ENCODE results near the gene TCERG1L.

TCERG1L gene

DNA sequence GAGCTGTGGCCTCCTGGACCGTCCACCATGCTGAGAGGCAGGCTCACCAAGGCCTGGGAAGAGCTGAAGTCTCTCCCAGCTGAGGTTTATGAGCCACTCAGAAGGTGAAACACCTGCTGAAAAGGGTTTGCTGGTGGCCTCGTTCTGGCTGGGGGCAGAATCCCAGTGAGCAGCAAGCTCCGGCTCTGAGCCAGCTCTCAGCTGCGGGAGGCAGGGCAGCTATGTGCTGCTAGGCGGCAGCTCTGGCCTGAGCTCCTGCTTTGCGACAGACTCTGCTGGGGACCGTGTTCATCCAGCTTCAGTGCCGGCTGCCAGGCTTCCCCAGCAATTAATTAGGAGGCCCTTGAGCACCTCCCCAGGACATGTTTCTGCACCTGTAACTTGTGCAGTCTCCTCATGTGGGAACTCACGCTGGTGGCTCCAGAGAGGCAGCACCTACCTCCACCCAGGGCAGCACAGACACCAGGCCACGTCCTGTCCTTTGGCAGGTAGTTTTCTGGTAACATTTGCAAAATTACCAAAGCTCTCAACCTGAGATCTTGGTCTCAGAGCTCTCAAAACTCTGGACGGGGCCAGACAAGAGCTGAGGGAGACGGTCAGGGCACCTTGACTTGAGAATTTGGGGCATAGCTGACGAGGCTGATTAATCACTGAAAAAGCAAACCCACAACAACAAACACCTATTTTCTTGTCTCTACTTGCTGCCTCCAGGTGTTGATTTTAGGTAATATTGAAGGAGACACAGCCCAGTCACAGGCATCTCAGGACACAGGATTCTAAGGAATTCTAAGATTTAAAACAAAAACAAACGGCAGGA, 185.0 kb downstream of the TCERG1L start:
- DNase-seq (ENCODE audit: low read depth, low spot score) = no peak

DNA sequence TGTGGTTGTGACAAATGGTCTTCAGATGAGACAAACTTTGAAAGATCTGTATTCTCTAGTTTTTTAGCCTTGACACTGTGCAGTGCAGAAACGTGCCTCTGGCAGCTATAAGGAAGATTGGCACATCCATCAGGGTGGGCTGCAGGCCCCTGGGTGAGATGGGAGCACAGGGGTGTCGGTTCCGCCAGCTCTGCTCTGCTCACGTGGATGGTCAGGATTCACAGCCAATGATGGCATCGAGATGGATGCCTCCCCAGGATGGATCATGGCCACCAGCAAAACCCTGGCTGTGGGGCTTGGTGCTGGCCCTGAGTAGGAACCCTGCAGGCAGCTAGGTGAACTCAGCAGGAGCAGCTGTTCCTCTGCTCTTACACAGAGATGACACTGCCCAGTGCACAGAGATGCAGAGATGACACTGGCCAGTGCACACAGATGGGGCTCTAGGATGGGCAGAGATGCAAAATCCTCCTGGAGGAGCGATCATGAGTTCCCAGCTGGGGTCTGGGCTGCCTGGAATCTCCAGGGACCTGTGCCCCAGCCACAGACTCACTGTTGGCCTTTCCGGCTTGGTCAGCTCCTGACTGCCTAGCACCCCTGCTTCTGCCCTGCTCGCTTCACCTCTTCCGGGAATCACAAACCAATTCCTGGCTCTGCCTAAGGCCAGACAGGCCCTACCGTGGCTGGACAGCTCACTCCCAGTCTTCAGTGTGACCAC, 185.9 kb downstream of the TCERG1L start:
- DNase-seq (ENCODE audit: low read depth, low spot score) = no peak

DNA sequence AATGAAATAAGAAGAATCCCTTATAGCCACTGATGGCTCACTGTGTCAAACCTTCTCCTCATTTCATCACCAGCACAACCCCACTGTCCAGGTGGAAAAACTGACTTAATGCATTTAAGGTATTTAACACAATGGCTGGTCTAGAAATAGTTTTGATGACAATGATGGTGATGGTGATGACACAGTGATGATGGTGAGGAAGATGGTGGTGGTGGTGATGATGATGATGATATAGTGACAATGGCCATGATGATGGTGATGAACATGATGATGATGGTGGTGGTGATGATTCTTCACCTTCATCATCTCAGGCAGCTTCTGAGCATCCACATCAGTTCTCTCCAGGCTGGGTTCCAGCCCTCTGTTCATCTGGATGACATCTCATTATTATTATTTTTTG, 186.6 kb downstream of the TCERG1L start:
- no peak for DNase-seq (ENCODE audit: low read depth, low spot score)

DNA sequence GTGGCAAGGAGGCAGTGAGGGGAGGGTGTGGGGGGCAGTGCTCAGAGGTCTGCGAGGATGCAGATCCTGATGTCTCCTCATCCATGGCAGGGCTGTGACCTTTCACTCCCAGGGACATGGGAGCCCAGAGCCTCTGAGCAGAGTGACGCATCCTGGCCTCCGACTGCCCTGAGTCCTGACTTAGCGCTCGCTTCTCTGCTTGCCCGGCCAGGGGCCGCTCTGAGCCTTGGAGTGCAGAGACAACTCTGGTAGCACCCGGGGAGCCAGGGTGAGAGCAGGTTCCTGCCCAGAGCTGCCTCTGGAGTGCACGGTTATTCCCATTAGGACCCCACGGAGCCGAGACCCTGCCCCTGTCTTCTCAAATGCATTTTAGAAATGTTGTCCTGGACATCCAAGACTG, 188.0 kb downstream of the TCERG1L start:
- no peak for DNase-seq (ENCODE audit: low read depth, low spot score)

DNA sequence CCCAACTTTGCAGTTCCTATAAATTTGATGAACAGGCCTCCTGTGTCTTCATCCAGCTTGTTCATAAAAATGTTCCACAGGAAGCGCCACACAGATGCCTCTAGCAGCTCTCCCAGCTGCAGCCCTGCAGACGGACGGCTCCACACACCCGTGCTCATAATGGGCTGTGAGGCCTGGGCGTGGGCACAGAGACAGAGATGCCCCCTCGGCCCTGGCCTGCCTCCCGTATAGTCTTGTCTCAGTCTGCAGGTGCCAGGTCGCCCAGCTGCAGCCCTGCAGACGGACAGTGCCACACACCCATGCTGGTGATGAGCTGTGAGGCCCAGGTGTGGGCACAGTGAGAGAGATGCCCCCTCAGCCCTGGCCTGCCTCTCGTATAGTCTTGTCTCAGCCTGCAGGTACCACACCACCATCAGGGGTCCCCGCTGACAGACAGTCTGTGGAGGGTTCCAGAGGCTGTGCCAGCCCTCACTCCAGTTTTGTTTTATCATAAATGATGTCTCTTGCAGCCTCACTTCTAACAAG, 189.9 kb downstream of the TCERG1L start:
- DNase-seq (ENCODE audit: low read depth, low spot score) = no peak

DNA sequence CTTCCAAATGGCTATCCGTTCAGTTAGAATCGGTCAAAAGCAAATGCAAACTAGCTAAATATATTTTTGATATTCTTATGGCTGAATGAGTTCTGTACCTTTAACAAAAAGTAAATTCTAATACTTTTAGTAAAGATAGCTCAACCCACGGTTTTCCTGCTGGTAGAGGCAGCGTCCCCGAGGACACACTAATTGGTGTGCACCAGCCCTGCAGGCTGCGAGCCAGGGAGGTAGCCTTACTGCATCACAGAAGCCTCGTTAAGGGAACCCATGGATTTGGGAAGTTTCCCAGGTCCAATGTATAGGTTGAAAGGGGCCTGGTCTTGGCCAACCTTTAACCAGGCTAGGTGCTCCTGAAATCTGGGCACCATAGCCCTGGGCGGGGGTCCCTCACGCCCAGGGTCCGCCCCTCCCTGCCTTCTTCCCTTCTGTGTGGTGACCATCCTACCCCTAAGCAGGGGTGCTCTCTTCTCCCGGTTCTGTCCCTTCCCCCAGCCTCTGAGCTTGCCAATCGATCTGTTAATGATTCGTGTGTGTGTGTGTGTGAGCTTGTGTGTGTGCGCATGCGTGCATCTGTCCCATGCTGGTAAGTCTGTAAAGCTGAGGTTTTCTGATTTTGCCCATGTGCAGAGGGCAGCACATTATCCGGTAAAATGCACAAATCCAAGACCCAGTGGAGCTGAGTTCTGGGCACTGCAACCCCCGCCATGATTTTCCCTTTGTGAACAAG, 191.7 kb downstream of the TCERG1L start:
- DNase-seq (ENCODE audit: low read depth, low spot score) = no peak

DNA sequence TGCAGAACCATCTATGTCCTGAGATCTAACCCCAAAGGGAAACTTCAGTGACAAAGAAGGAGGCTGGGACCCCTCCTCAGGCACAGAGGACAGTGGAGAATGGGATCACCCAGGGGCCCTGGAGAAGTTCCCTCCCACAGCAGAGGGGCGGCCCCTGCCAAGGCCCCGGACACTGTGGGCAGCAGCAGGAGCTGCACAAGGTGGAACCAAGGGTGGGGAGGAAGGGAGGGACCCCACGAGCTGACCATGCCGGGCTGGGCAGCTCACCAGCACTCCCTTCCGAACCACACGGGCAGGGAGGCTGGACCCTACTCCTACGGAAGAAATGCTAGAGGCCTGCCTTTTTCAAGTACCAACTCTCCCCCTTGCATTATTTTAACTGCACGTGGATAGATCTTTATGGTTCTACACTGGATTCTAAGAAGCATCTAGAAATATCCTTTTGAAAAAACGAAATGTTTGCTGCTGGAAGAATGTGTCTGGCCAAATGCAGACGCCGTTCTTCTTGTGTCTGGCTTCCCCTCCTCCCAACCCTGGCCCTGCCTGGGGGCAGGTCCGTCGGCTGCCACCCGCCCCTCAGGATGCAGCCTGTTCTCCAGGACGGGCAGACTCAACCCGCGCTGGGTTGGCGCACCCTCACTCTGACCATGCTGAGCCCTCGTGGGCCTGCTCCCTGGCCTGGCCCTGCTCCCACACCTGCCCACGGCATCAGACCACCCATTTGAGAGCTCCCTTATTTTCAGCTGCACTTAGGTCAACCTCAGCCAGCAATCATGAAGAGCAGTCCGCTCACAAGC, 193.9 kb downstream of the TCERG1L start:
- no peak for DNase-seq (ENCODE audit: low read depth, low spot score)

DNA sequence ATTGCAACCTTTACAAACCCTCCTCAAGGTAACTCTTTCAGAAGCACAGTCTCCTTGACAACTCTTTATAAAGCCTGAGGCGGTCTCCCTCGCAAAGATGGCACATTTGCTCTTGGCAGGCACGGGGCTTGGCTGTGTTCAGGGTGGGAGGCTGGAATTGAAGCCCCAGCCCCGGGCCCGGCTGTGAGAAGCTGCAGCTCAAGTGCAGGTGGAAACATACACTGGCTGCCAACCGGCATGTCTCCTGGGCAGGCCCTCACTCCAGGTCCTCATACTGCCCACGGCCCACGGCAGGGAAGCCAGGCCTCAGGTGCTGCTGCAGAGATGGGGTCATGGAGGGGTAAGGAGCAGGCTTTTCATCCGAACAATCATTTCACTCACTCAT, 194.5 kb downstream of the TCERG1L start:
- DNase-seq (ENCODE audit: low read depth, low spot score) = no peak

DNA sequence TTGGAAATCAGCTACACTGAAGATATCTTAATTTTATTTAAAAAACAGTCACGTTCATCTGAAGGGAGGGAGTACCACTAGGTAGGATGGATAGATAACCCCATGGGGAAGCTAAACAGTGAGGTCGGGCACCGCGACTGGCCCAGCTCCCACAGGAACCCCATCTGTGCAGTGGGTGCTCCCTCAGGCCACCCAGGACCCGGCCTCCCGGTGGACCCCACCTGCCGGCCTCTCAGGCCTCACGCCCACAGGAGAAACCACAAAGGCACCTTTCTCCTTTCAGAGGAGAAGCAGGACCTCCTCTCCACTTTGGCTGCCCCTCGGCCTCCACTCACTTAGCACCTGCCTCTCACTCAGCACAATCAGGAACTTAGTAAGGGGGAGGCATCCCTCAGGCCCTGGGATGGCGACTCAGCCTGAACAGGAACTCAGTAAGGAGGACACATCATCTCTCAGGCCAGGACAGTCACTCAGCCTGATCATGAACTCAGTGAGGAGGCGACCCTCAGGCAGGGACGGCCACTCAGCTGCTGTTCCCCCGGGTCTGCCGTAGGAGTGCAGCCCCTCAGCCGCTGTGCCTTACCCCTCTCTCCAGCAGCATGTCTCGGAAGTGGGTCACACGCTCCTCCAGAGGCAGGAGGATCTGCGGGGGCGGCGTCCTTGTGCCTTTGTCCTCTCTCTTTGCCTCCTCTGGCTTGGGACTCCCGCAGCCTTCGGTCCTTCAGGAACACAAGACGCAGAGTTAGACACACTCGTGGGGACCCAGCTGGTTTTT, 195.1 kb downstream of the TCERG1L start:
- no peak for DNase-seq (ENCODE audit: low read depth, low spot score)

DNA sequence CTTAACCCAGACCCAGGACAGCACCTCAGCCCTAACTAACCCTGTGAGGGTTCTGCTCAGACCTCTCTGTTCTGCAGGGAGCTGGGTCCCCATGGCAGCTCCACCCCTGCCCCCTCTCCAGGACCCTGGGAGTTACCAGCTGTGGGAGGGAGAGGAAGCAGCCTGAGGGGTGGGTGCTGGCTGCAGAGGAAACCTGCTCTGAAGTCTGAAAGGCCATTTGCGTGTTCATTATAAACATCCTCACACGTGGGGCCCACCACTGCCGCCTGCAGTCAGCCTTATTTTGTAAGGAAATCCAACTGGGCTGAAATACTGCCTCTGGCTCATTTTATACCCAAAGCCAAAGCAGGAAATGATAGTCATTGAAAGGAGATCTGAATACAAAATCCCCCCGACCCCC, 195.7 kb downstream of the TCERG1L start:
- no peak for DNase-seq (ENCODE audit: low read depth, low spot score)

DNA sequence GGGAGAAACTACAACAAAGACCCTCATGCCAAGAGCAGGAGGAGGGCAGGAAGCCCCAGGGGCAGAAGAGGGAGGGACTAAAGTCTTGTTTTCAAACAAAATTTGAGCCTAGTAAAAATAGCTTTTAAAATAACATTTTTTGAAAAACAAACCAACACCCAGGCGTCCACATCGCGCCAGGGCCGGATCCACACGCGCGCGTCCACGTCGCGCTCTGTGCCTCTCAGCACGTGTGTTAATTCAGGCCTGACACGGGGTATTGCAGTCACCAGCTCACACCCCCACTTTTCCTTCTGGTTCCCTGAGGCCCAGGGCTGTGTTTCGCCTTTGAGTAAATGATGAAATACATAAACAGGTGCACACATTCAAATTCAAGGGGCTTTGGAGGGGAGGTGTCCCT, 196.2 kb downstream of the TCERG1L start:
- no peak for DNase-seq (ENCODE audit: low read depth, low spot score)

DNA sequence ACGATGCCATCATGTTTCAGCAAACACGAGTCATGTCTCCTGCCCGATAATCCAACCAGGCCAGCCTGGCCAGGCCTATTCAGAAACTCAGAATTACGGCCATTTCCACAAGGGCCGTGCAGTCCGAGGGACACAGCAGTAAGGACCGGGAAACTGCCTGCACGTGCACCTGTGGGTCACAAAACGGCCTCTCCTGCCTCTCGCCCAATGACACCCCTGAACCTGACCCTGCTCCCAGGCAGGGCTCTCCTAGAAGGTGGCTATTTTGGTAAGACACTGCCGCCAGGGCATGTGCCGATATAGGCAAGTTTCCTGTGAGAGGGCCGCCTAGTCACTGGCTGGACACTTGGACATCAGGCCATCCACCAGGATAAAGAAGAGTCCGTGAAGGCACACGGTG, 196.7 kb downstream of the TCERG1L start:
- no peak for DNase-seq (ENCODE audit: low read depth, low spot score)

DNA sequence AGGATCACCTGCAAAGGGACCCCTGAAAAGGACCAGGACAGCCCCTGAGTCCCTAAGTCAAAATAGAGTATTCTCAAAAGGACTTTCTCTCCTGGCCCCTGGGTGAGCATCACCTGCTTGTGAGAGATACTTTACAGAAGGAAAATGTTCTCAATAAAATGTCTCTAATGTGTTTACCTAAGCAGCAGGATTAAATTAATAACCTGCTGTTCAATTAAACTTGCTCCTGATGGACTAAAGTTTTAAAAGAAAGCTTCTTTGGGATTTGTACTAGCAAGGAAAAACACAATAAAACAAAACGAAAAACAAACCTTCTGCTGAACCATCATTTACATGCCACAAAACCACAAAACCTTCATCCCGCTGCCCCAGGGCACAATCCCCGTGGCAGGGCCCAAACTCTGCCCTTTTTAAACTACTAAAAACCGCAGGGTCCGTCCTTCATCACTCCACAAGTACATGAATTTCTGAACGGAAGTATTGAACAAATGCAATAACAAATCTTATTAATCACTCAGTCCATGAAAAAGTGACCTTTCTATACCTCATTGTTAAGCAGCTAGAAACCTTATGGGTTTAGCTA, 197.7 kb downstream of the TCERG1L start:
- no peak for DNase-seq (ENCODE audit: low read depth, low spot score)

DNA sequence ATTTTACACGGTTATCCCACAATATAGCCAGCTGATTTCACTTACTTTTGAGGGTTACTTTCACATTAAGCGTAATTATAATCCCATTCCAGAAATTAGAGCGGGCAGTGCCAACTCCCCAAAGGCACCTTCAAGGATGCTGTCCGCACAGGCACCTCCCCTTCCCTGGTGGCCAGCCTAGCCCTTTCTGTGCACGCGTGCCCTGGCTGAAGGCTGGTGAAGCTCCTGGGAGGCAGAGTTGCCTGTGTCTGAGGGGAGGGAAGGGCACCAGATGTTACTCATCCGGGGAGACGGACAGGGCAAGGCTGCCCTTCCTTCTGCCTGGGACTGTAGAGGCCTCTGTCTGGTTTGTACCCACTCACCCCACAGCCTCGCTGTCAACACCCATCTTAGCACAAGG, 198.4 kb downstream of the TCERG1L start:
- no peak for DNase-seq (ENCODE audit: low read depth, low spot score)

DNA sequence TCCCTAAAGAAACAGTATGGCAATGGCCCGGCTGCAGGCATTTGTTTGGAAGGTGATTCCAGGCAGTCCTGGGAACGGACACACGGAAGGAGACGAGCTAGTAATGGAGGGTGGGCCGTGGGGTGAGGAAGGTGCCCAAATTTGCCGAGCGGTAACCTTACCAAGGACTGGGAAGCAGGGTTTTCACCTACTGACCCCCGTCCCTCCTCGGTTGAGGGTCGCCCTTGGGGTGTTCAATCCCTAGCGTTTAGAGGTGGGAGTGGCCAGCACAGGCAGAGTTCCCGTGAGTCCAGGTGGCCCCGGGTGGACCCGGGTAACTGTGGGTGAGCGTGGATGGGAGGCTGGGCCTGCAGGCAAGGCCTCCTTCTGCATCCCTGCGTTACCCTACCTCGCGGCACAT, 198.8 kb downstream of the TCERG1L start:
- DNase-seq (ENCODE audit: low read depth, low spot score) = no peak

DNA sequence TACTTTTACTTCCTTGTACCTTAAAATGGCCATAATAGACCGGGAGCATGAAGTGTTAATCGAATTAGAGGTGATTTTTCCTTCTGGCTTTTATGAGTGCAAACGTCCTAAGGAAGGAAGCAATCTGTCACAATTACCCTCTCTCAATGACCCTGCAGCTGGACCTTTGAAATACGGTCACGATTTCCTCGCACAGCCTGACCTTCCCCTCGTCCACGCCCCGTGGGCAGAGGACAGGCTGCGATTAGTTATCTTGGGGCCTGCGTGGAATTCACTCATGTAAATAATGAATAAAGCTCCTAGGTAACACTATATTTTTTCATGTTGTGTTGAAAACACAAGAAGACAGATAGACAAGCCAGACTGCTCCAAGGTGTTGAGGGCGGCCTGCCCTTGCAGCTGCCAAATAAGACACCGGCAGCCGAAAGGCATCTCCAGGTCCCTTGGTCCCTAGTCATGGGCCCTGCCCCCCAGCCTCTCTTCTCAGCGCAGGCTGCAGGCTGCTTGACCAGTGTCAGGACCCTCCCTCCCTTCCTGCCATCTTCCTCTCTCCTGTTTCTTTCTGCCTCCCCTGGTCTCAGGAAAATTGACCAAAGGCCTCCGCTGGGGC, 199.9 kb downstream of the TCERG1L start:
- DNase-seq (ENCODE audit: low read depth, low spot score) = no peak

DNA sequence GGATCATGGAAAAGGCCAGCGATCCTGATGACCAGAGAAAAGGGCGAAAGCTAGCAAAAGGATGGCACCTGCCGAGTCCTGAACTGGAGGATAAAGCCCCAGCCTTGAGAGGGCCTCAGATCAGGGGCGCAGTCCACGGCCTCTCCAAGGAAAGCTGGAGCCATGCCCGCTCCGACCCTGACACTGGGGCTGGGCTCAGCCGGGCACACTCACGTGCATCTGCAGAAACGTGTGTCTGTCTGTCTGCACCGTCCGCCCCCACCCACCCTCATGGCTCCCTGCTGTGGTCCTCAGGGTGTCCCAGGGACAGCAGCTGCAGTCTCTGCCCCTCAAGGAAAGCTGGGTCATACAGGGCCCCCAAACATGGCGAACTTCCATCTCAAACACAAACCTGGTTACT, 200.5 kb downstream of the TCERG1L start:
- no peak for DNase-seq (ENCODE audit: low read depth, low spot score)

DNA sequence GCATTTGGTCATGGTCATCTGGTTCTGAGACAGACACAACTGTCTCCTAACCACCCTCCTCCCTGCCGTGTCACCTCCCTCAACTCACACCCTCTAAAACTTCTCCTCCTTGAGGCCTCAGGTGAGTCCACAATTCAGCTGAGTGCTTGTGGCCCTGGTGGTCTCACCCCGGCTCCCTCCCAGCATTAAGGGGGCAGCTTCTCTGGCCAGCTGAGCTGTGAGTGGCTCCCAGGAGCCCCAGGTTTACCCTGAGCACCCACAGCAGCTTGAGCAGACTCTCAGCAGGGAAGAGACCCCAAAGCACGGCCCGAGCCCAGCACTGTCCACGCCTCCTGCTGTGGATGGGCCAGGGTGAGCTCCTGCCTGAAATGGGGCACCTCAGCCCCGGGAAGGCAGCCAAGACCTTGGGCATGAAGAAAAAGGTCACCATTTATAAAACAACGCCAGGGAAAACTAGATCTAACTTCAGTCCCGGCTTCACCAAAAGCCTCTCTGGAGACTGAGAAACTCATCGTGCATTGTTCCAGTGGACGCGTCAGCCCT, 201.2 kb downstream of the TCERG1L start:
- no peak for DNase-seq (ENCODE audit: low read depth, low spot score)

DNA sequence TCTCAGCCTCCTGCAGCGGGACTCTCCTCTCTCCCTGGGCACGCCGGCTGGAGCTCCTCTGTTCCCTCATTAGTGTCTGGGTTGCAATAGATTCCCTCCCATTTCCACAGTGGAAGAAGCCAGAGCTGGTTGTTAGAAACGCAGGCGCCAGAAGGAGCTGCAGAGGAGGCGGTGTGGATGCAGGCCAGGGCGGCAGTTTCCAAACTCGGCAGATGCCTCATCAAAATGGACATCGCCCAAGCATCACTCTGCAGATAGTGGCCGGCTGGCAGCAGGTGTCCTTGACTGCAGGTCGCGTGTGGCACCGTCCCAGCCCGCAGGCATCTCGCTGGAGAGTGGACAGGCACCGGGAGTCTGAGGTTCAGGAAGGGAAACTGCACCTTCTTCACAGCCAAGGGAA, 201.8 kb downstream of the TCERG1L start:
- no peak for DNase-seq (ENCODE audit: low read depth, low spot score)

DNA sequence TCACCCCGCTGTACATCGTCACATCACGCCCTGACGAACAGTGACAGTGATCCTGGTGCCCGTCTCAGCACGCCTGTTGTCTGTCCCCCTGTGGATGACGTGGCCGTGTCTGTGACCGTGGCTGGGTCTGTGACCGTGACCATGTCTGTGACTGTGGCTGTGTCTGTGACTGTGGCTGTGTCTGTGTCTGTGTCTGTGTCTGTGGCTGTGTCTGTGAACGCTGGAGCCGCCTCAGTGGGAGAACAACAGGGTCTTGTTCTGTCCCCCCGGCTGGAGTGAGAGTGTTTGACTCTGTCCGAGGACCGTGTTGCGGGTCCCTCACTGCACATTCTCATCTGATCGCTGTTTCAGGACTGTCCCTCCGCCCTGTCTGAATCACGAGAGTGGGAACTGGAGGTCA, 202.2 kb downstream of the TCERG1L start:
- no peak for DNase-seq (ENCODE audit: low read depth, low spot score)
